Measurements from ENCODE around the gene MED27. TPM values are rescaled to one million over a fixed set of nuclear protein-coding genes. Genes with fewer than 3 reads are reported as not detected.

MED27 gene
- total and polyA plus RNA-seq, 9 of the 15 experiments (the other 6 are each of a cell fraction or from before 2014, with no cell fraction given), result 24.4 to 91.0 (median 36.1) TPM

DNA sequence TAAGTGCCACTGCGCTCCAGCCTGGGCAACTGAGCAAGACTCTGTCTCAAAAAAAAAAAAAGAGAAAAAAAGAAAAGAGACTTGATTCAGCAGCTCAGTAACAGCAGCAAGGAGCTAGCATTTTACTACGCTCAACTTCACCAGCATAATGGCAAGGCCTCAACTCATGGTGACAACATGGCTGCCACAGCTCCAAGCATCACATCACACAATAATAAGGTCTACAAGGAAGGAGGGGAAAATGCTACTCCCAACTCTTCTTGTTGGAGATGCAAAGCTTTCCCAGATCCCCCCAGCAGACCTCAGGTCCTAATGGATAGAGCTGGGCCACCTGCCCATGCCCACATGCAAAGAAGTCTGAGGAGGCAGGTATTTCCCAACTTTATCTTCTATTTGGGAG is 253.6 kb downstream of the MED27 start:
- no peak overlapping the region for H3K27ac ChIP-seq (ENCODE audit: extremely low read depth, low read depth, low read length)
- ChIA-PET CTCF (ENCODE audit: low intra/inter-chr PET ratio) (no interaction called here), POLR2A (no interaction called here)
- TF ChIP-seq ZNF764 (CRISPR knock-in tag; IDR thresholded peaks at IDR 0.05; ENCODE audit: low read depth) (no peak), RBM25 (IDR thresholded peaks at IDR 0.05; ENCODE audit: low read depth, low read length, severe bottlenecking) (peak; percentile 79)
- BruUV-seq (replicated peaks), result no TSS peak
- H3K4me3 ChIP-seq, result no peak overlapping the region
- ATAC-seq, result no peak
- FAIRE-seq, result no peak
- H2AFZ ChIP-seq (ENCODE audit: low read depth, low read length), result no peak overlapping the region
- intact Hi-C loops (cut with micrococcal nuclease) (no loop called here), in situ Hi-C loops (cut with MboI) (no loop called here)
- no peaks in the 10 kb centered on the region for H3K79me2 ChIP-seq (ENCODE audit: control insufficient read depth, insufficient read depth, low read length)
- H3K36me3 ChIP-seq (ENCODE audit: control insufficient read depth, insufficient read depth, low read length), result no peaks in the 10 kb centered on the region
- no peaks in the 10 kb centered on the region for H3K9me1 ChIP-seq (ENCODE audit: control insufficient read depth, insufficient read depth, low read length)
- H4K20me1 ChIP-seq (replicated peaks; ENCODE audit: control insufficient read depth, insufficient read depth, low read length), result peaks cover 4% of the 10 kb centered on the region; the same call in 1 of the 2 replicates
- H3K4me1 ChIP-seq (replicated peaks in 1 of 2; ENCODE audit: control insufficient read depth in 2 of 2, insufficient read depth in 2 of 2, low read length in 2 of 2), result peaks cover 0 to 13% of the 10 kb centered on the region in 2 experiments; a peak in 1 of 5 replicates
- DNase-seq (ENCODE audit: extremely low read depth in 1 of 4, low spot score in 3 of 4), result no peak
- 0% methylated on average over 1 of the region's 2 CpGs for WGBS (ENCODE audit: insufficient coverage, low coverage, missing lambda C conversion rate)
- no peak overlapping the region for H3K4me2 ChIP-seq (ENCODE audit: insufficient read depth, low read length)
- H3K27me3 ChIP-seq (ENCODE audit: control insufficient read depth in 2 of 2, insufficient read depth in 2 of 2, low read length in 2 of 2), result peaks cover 40 to 59% of the 10 kb centered on the region in 2 experiments
- no peaks in the 10 kb centered on the region for H3K9me3 ChIP-seq (replicated peaks; ENCODE audit: control insufficient read depth, insufficient read depth, low read depth, low read length)
- H3K9ac ChIP-seq (ENCODE audit: insufficient read depth in 1 of 2, low read depth in 2 of 2, low read length in 2 of 2), result no peak overlapping the region

DNA sequence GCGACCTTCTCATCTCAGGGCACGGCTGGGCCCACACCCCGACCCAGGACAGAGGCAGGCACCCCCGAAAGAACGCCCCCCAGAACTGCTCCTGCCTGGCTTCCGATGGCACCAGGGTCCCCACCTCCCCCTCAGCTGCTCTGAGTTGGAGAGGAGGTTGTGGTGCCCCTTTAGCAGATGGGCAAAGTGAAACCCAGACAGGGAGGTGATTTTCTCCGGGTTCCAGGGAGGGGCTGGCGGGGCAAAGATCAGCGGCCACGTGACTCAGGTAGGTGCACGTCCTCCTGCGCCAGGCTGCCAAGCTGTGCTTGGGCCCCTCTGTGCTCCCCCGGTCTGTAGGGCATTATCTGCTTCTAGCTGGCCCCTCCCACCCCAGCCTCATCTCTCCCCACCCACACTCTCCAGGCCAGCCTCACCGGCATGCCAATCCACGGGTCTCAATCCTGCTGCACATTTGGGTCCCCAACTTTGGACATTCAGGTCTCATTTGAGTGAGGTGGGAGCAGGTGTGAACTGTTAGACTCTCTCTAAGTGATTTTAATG is 254.6 kb downstream of the MED27 start:
- POLR2A ChIA-PET, result no interaction called here
- ATAC-seq (no peak), FAIRE-seq (no peak), DNase-seq (ENCODE audit: extremely low read depth in 1 of 4, low spot score in 3 of 4) (no peak)
- no peaks in the 10 kb centered on the region for H3K79me2 ChIP-seq (ENCODE audit: control insufficient read depth, insufficient read depth, low read length)
- in situ Hi-C loops (cut with MboI), result no loop called here
- no peak overlapping the region for H3K4me2 ChIP-seq (ENCODE audit: insufficient read depth, low read length)
- H3K4me3 ChIP-seq, result no peak overlapping the region
- H2AFZ ChIP-seq (ENCODE audit: low read depth, low read length), result no peak overlapping the region
- H3K9me3 ChIP-seq (replicated peaks; ENCODE audit: control insufficient read depth, insufficient read depth, low read depth, low read length), result no peaks in the 10 kb centered on the region
- intact Hi-C loops (cut with micrococcal nuclease), result no loop called here
- BruUV-seq (replicated peaks), result no TSS peak
- H3K4me1 ChIP-seq (replicated peaks in 1 of 2; ENCODE audit: control insufficient read depth in 2 of 2, insufficient read depth in 2 of 2, low read length in 2 of 2), result peaks cover 0 to 13% of the 10 kb centered on the region in 2 experiments; a peak in 1 of 5 replicates
- 2% methylated on average over 9 of the region's 15 CpGs for WGBS (ENCODE audit: insufficient coverage, low coverage, missing lambda C conversion rate)
- H4K20me1 ChIP-seq (replicated peaks; ENCODE audit: control insufficient read depth, insufficient read depth, low read length), result peaks cover 4% of the 10 kb centered on the region; the same call in 1 of the 2 replicates
- H3K9ac ChIP-seq (ENCODE audit: insufficient read depth in 1 of 2, low read depth in 2 of 2, low read length in 2 of 2), result no peak overlapping the region
- H3K27me3 ChIP-seq (ENCODE audit: control insufficient read depth in 2 of 2, insufficient read depth in 2 of 2, low read length in 2 of 2), result peaks cover 45 to 64% of the 10 kb centered on the region in 2 experiments
- no peak for TF ChIP-seq ZNF77 (CRISPR knock-in tag; IDR thresholded peaks at IDR 0.05)
- TF ChIP-seq ZNF431 (CRISPR knock-in tag; IDR thresholded peaks at IDR 0.05), result no peak
- no peaks in the 10 kb centered on the region for H3K36me3 ChIP-seq (ENCODE audit: control insufficient read depth, insufficient read depth, low read length)
- H3K9me1 ChIP-seq (ENCODE audit: control insufficient read depth, insufficient read depth, low read length), result no peaks in the 10 kb centered on the region
- CTCF ChIA-PET (ENCODE audit: low intra/inter-chr PET ratio), result no interaction called here
- H3K27ac ChIP-seq (ENCODE audit: extremely low read depth, low read depth, low read length), result no peak overlapping the region

Measured in K562 (cell line).